Astrocyte of the hippocampus (primary cell): ENCODE measurements around the gene CFAP52.
A peak's percentile ranks its signal among the peaks of the same experiment; 100 is the strongest.
"Not testable (repeated sequence)": the region's sequence is repeated elsewhere in the genome, so short reads cannot be mapped to it uniquely, and the experiment has no call there.

Experiments
- DNase-seq: peaks from one replicate; pipeline ENCODE4 v3.0.0; 2011; ENCODE audit warnings: low read depth, low spot score

The CFAP52 gene

GRCh38 chr17:9568957-9569588 is 7.4 kb upstream of the CFAP52 start:
- DNase-seq, result no peak

GRCh38 chr17:9571201-9571600 is 5.2 kb upstream of the CFAP52 start:
- no peak for DNase-seq

- peak; percentile 94 for DNase-seq
Measured at GRCh38 chr17:9575381-9576101, 901 bp upstream of the CFAP52 start, which contains the start of gene STX8. STX8 (minus strand) TSS chr17:9575820; CDS start chr17:9575808, 12 bp downstream.

GRCh38 chr17:9577373-9577709 is 899 bp downstream of the CFAP52 start:
- no peak for DNase-seq

- DNase-seq, result no peak
Measured at GRCh38 chr17:9587969-9588656, 11.7 kb downstream of the CFAP52 start.

- no peak for DNase-seq
Measured at GRCh38 chr17:9594065-9594464, 17.6 kb downstream of the CFAP52 start.

- not testable (repeated sequence) for DNase-seq
Measured at GRCh38 chr17:9597638-9598037, 21.2 kb downstream of the CFAP52 start.

GRCh38 chr17:9598661-9599060 is 22.2 kb downstream of the CFAP52 start:
- no peak for DNase-seq

- DNase-seq, result not testable (repeated sequence)
Measured at GRCh38 chr17:9604583-9604982, 28.1 kb downstream of the CFAP52 start.

- DNase-seq, result no peak
Measured at GRCh38 chr17:9606453-9606852, 30.0 kb downstream of the CFAP52 start.

GRCh38 chr17:9607058-9607457 is 30.6 kb downstream of the CFAP52 start:
- not testable (repeated sequence) for DNase-seq

GRCh38 chr17:9611557-9611956 is 35.1 kb downstream of the CFAP52 start:
- DNase-seq, result no peak

- no peak for DNase-seq
Measured at GRCh38 chr17:9612006-9612405, 35.6 kb downstream of the CFAP52 start.

- DNase-seq, result no peak
Measured at GRCh38 chr17:9615486-9615885, 39.0 kb downstream of the CFAP52 start.

- no peak for DNase-seq
Measured at GRCh38 chr17:9622961-9623360, 46.5 kb downstream of the CFAP52 start.

GRCh38 chr17:9628509-9628908 is 52.1 kb downstream of the CFAP52 start:
- DNase-seq, result no peak

- DNase-seq, result no peak
Measured at GRCh38 chr17:9632741-9633140, 56.3 kb downstream of the CFAP52 start.

GRCh38 chr17:9635340-9635739 is 58.9 kb downstream of the CFAP52 start:
- no peak for DNase-seq

- DNase-seq, result no peak
Measured at GRCh38 chr17:9636501-9636900, 60.1 kb downstream of the CFAP52 start.

- DNase-seq, result not testable (repeated sequence)
Measured at GRCh38 chr17:9640388-9640787, 63.9 kb downstream of the CFAP52 start.

GRCh38 chr17:9643611-9644010 is 67.2 kb downstream of the CFAP52 start:
- DNase-seq, result peak; percentile 59

GRCh38 chr17:9644910-9645751 is 68.7 kb downstream of the CFAP52 start, which contains the start of gene USP43:
USP43 (plus strand) TSS chr17:9645517; CDS start chr17:9645633, 116 bp downstream.
- DNase-seq, result peak; percentile 51
